Ecto neural progenitor cell (in vitro differentiated cells): Measurements from ENCODE around the gene RNF151.
"Not testable (repeated sequence)": the region's sequence is repeated elsewhere in the genome, so short reads cannot be mapped to it uniquely, and the experiment has no call there.

Experiments
- DNase-seq: peaks from one replicate; pipeline ENCODE4 v3.0.0-alpha.2; 2018; ENCODE audit warnings: low spot score

RNF151 gene, protein sequence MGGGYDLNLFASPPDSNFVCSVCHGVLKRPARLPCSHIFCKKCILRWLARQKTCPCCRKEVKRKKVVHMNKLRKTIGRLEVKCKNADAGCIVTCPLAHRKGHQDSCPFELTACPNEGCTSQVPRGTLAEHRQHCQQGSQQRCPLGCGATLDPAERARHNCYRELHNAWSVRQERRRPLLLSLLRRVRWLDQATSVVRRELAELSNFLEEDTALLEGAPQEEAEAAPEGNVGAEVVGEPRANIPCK

GRCh38 chr16:1966460-1966859 is at the start of gene RNF151:
Gene RNF151, plus strand, starts transcription at chr16:1966856. Its CDS starts 26 bp downstream, at chr16:1966882.
- DNase-seq: no peak

- no peak for DNase-seq
These were observed 49.5 kb upstream of the RNF151 start for GRCh38 chr16:1917056-1917664.

GRCh38 chr16:1917665-1918350 is 48.8 kb upstream of the RNF151 start:
- peak; percentile 57 for DNase-seq

GRCh38 chr16:1918351-1919326 is 48.0 kb upstream of the RNF151 start, which contains the start of gene HS3ST6:
Gene HS3ST6, minus strand, starts transcription at chr16:1918415. Its CDS starts 92 bp downstream, at chr16:1918323.
- peak; percentile 78 for DNase-seq

GRCh38 chr16:1919327-1919998 is 47.2 kb upstream of the RNF151 start:
- DNase-seq: peak; percentile 60

- not testable (repeated sequence) for DNase-seq
These were observed 46.5 kb upstream of the RNF151 start for GRCh38 chr16:1920122-1920521.

DNA sequence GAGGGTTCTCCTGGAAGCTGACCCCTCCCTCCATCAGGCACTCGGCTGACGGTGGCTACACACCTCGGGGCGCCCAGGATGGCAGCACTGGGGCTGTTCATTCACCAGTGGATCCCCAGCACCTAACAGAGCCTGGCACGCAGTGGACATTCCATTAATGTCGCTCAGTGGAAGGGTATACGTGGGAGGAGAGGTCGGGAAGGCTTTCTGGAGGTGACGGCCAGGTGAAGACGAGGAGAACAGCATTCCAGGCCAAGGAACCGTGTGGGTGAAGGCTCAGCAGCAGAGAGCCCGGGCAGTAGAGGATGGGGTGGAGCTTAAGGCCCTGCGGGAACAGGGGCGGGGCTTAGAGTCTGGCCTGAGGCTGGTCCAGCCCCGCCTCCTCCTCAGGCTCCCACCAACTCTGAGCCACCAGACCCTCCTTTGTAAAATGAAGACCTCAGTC is 45.9 kb upstream of the RNF151 start:
- DNase-seq: peak; percentile 76

DNA sequence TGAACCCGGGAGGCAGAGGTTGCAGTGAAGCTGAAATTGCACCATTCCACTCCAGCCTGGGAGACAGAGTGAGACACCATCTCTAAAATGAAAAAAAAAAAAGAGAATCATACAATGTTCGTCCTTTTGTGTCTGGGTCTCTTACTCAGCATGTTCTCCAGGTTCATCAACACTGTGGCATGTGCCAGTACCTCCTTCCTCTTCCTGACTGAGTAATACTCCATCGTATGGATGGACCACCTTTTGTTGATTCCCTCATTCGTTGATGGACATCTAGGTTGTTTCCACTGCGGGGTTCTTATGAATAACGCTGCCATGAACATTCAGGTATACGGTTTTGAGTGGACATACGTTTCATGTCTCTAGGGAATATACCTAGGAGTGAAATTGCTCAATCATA is 44.3 kb upstream of the RNF151 start:
- DNase-seq: no peak

DNA sequence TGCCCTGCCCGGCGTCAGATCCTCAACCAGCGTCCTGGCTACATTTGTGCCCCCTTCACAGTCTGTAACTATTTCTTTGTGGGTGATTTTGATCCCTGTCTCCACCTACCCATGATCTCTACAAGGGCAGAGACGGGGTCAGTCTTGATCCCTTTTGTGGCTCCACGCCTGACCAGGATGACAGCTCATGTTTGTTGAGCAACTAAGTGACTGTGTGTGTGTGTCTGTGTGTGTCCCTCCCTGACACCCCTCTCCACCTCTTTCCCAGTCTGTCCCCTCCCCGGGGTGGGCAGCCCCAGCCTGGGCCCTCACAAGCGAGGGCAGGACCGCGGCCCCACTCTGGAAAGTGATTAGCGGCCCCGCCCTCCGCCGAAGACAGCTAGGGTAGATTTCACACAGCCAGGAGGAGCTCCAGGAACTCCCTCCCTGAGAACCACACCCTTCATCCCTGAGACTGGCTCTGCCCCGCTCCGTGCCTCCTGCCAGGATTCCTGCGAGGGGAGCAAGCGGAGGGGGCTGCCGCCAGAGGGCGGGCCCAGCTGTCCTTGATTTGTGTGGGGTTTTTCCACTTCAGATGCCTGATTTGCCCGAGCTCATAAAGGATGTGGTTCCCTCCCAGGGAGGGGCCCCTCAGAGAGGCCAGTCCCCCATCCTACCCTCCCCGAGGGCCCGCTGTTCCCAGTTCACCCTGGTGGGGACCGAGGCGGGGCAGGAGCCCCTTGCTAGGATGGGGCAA is 43.2 kb upstream of the RNF151 start:
- DNase-seq: peak; percentile 82

DNA sequence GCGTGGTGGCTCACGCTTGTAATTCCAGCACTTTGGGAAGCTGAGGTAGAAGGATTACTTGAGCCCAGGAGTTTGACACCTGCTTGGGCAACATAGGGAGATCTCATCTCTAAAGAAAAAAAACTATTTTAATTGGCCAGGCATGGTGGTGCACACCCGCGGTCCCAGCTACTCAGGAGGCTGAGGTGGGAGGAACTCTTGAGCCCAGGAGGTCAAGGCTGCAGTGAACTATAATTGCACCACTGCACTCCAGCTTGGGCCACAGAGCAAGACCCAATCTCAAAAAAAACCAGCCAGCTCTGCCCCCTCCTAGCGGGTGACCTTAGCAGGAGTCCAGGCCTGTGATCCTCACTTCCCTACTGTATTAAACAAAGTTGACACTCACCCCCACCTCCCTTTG is 42.6 kb upstream of the RNF151 start:
- DNase-seq: no peak

- DNase-seq: no peak
These were observed 40.4 kb upstream of the RNF151 start for GRCh38 chr16:1926271-1926670.

DNA sequence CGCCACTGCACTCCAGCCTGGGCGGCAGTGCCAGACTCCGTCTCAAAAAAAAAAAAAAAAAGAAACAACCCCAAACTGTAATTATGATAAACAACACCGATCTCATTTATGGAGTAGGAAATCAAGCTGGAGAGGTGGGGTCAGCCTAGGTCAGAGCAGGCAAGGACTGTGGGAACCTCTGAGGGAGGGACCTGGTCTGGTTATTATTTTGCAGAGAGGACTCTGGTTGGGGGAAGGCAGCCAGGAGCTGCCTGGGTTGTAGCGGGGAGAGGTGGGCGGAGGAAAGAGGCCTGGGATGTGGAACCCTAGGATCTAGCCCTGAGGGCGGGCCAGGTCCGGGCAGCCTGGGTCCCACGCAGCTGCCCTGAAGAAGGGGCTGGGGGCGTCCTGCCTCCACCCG is 37.6 kb upstream of the RNF151 start:
- no peak for DNase-seq

DNA sequence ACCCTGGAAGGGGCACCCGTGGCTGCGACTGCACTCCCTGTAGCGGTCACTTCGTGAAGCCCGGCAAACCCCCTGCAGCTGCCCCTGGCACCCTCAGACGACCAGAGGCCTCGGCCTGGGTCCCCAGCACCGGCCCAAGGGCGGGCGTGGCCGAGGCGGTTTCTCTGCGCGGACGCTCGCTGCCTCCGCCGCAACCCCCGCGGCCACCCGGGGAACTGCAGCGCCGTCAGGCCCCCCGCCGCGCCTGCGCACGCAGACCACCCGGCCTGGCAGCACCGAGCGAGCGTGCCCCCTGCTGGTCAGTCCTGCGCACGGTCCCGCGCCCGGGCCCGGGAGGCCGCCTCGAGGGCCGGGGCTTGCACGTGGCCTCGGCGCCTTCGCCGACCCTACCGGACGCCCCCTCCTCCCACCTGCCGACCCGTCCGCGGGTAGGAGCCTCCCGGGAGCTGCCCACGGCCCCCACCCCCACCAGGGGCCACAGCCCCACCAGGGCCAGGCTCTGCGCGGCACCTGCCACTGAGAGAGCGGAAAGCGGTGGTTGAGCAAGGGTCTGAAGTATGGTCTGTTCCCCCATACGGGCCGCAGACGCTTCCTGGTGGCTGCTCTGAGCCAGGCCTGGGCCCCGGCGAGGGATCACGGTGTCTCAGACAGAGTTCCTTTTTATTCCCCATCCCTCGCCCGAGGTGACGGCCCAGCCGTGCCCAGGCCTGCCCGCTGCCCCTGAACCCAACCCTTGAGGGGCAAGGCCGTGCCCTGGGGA is 36.9 kb upstream of the RNF151 start:
- DNase-seq: peak; percentile 96

GRCh38 chr16:1930338-1930720 is 36.3 kb upstream of the RNF151 start:
- DNase-seq: no peak

DNA sequence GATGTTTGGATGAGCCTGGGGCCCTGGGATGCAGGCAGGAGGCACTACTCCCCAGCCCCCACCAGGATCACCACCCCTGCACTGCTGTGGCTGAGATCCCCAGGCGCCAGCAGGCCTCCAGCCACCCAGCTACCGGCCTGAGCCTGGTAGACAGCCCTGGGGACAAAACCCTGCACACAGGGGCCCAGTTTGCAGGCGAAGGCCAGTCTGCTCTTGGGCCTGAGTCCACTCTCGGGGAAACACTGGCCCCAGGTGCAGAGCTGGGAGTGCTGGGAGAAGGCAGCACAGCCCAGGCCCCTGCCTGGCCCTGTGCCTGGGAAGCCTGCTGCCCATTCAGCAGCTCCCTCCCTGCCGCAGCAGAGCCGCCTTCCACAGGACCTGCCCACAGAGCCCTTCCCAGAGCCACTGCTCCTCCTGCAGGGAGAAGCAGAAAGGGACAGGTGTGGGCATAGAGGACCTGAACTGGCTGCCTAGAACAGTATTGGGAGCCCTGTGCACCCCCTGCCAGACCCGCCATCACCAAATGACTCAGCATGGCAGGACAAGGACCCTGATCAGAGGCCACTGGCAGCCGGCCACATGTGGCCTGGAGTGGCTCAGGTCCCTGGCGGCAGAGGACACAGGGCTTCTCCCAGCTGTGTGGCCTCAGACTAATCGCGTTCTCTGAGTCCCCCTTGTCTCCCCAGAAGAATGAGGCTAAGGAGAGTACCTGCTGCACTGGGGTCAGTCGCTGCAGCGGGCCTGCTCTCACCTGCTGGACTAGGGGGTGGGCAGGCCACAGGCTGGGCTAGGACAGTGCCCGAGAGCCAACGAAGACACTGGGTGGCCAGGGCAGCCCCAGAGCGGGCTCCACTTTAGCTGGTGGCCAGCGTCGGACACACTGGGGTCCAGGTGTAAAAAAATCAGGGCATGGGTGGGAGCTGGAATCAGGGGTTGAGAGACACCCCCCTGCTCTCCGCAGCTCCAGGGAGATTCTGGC is 34.3 kb upstream of the RNF151 start:
- DNase-seq: peak; percentile 59

- DNase-seq: no peak
These were observed 33.5 kb upstream of the RNF151 start for GRCh38 chr16:1933097-1933661.

GRCh38 chr16:1936945-1937479 is 29.6 kb upstream of the RNF151 start:
- DNase-seq: no peak

DNA sequence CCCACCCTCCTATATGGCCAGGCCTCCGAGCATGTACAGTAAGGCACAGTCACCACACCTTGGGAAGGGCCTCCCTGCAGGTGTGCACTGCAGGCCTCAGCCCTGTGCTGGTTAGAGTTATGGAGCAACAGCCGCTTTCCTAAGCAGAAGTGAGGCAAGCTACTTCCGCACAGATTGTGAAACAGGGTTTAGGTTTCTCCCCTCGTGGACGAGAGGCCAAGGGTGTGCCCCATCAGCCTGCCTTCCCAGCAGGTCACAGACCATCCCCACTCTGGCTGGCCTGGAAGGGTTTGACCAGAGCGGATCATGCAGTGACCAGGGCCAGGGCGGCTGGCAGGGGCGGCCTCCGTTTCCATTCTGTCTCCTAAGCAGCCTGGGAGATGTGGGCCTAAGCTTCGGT is 28.3 kb upstream of the RNF151 start:
- no peak for DNase-seq
